OCI-LY1 (cell line): ENCODE measurements around the gene HMGCLL1.

Experiments used
- H2AFZ ChIP-seq: fragments of 200-600 bp; sonication (generic), shearing (Covaris generic); 2 replicates; pipeline ENCODE4 v1.6.0; 2014; ENCODE audit warnings: antibody characterized with exemption, mild to moderate bottlenecking, low read length
- H3F3A ChIP-seq: fragments of 200-600 bp; sonication (generic), shearing (Covaris generic); 2 replicates; pipeline ENCODE4 v1.6.0; 2014; ENCODE audit warnings: mild to moderate bottlenecking, antibody characterized with exemption, low read length, moderate library complexity; ENCODE audit not compliant: insufficient read depth
- H3K27ac ChIP-seq: fragments of 200-600 bp; sonication (generic); 2 replicates; pipeline ENCODE4 v1.5.1; 2014; ENCODE audit warnings: low read length, mixed run types, mild to moderate bottlenecking, low read depth; ENCODE audit not compliant: poor library complexity, severe bottlenecking
- H3K27me3 ChIP-seq: fragments of 200-600 bp; sonication (generic); 2 replicates; pipeline ENCODE4 v1.6.0; 2014; ENCODE audit warnings: antibody characterized with exemption, mild to moderate bottlenecking, low read length, moderate library complexity; ENCODE audit not compliant: insufficient read depth
- H3K36me3 ChIP-seq: fragments of 200-600 bp; sonication (generic); 2 replicates; pipeline ENCODE4 v1.6.1; 2014; ENCODE audit warnings: mild to moderate bottlenecking, antibody characterized with exemption, low read length, moderate library complexity, mixed read lengths; ENCODE audit not compliant: insufficient read depth
- H3K4me1 ChIP-seq: fragments of 200-600 bp; sonication (generic); 2 replicates; pipeline ENCODE4 v1.5.1; 2014; ENCODE audit warnings: mild to moderate bottlenecking, low read length, moderate library complexity; ENCODE audit not compliant: insufficient read depth, severe bottlenecking
- H3K4me2 ChIP-seq: fragments of 200-600 bp; sonication (generic), shearing (Covaris generic); 2 replicates; pipeline ENCODE4 v1.6.1; 2014; ENCODE audit warnings: low read length
- H3K4me3 ChIP-seq: fragments of 200-600 bp; sonication (generic); 2 replicates; pipeline ENCODE4 v1.5.1; 2014; ENCODE audit warnings: low read length, low read depth, mild to moderate bottlenecking, mixed read lengths; ENCODE audit not compliant: poor library complexity, severe bottlenecking
- H3K79me2 ChIP-seq: fragments of 200-600 bp; shearing (Covaris generic); 2 replicates; pipeline ENCODE4 v1.6.1; 2016; ENCODE audit warnings: mixed run types, low read length, mixed read lengths; ENCODE audit not compliant: insufficient read depth
- H3K9ac ChIP-seq: fragments of 200-600 bp; sonication (generic), shearing (Covaris generic); 2 replicates; pipeline ENCODE4 v1.6.1; 2014; ENCODE audit warnings: mild to moderate bottlenecking, low read length, mixed read lengths
- H3K9me2 ChIP-seq: fragments of 200-600 bp; sonication (generic), shearing (Covaris generic); 2 replicates; pipeline ENCODE4 v1.6.1; 2014; ENCODE audit warnings: low read depth, mild to moderate bottlenecking, low read length, mixed read lengths
- H3K9me3 ChIP-seq: fragments of 200-600 bp; shearing (Covaris generic); 2 replicates; pipeline ENCODE4 v1.6.1; 2014; ENCODE audit warnings: low read length, mixed read lengths
- H4K20me1 ChIP-seq: fragments of 200-600 bp; sonication (generic), shearing (Covaris generic); 2 replicates; pipeline ENCODE4 v1.6.0; 2016; ENCODE audit warnings: mild to moderate bottlenecking, low read length; ENCODE audit not compliant: insufficient read depth
- CTCF ChIP-seq: fragments of 200-600 bp; sonication (generic), shearing (Covaris generic); IDR thresholded peaks from 2 replicates; pipeline ENCODE4 v1.5.1; 2017; ENCODE audit warnings: mild to moderate bottlenecking, antibody characterized with exemption, low read length, moderate library complexity, mixed read lengths
- EZH2 ChIP-seq: fragments of 200-600 bp; sonication (generic), shearing (Covaris generic); IDR thresholded peaks from 2 replicates; pipeline ENCODE4 v1.8.0; 2017; ENCODE audit warnings: borderline replicate concordance, mixed run types, mild to moderate bottlenecking, antibody characterized with exemption, low read length, moderate library complexity, mixed read lengths

The HMGCLL1 gene

GRCh38 chr6:55518529-55519060, 60.4 kb downstream of the HMGCLL1 start:
- no peaks in the 10 kb centered on the region for H3F3A ChIP-seq
- H3K36me3 ChIP-seq = no peaks in the 10 kb centered on the region
- no peak overlapping the region for H2AFZ ChIP-seq
- no peak for TF ChIP-seq CTCF
- H3K4me3 ChIP-seq = no peak overlapping the region
- no peak overlapping the region for H3K27ac ChIP-seq
- H3K9me2 ChIP-seq = no peaks in the 10 kb centered on the region
- H3K4me2 ChIP-seq = no peak overlapping the region
- H3K27me3 ChIP-seq = no peaks in the 10 kb centered on the region
- H3K9ac ChIP-seq = no peak overlapping the region
- no peaks in the 10 kb centered on the region for H3K79me2 ChIP-seq
- no peaks in the 10 kb centered on the region for H4K20me1 ChIP-seq
- H3K9me3 ChIP-seq = no peaks in the 10 kb centered on the region
- H3K4me1 ChIP-seq = no peaks in the 10 kb centered on the region

GRCh38 chr6:55516736-55517135, 62.3 kb downstream of the HMGCLL1 start:
- H3K27ac ChIP-seq = no peak overlapping the region
- TF ChIP-seq CTCF (no peak), EZH2 (no peak)
- H3K9me3 ChIP-seq = no peaks in the 10 kb centered on the region
- no peak overlapping the region for H3K9ac ChIP-seq
- no peaks in the 10 kb centered on the region for H3K4me1 ChIP-seq
- H3K36me3 ChIP-seq = no peaks in the 10 kb centered on the region
- no peaks in the 10 kb centered on the region for H3K27me3 ChIP-seq
- no peaks in the 10 kb centered on the region for H3F3A ChIP-seq
- H3K4me2 ChIP-seq = no peak overlapping the region
- H2AFZ ChIP-seq = no peak overlapping the region
- no peaks in the 10 kb centered on the region for H3K9me2 ChIP-seq
- H4K20me1 ChIP-seq = no peaks in the 10 kb centered on the region
- no peak overlapping the region for H3K4me3 ChIP-seq
- no peaks in the 10 kb centered on the region for H3K79me2 ChIP-seq

- no peak overlapping the region for H3K9ac ChIP-seq
- H3K4me1 ChIP-seq = no peaks in the 10 kb centered on the region
- H2AFZ ChIP-seq = no peak overlapping the region
- H4K20me1 ChIP-seq = no peaks in the 10 kb centered on the region
- H3K36me3 ChIP-seq = no peaks in the 10 kb centered on the region
- no peak overlapping the region for H3K4me3 ChIP-seq
- H3K27me3 ChIP-seq = no peaks in the 10 kb centered on the region
- H3K4me2 ChIP-seq = no peak overlapping the region
- no peaks in the 10 kb centered on the region for H3K79me2 ChIP-seq
- H3K9me2 ChIP-seq = no peaks in the 10 kb centered on the region
- H3K9me3 ChIP-seq = no peaks in the 10 kb centered on the region
- TF ChIP-seq EZH2 (no peak), CTCF (no peak)
- H3F3A ChIP-seq = no peaks in the 10 kb centered on the region
- no peak overlapping the region for H3K27ac ChIP-seq
Measured at GRCh38 chr6:55512904-55513303, 66.1 kb downstream of the HMGCLL1 start.
